B cell (primary cell): ENCODE data around the gene ATG16L1.

Experiments used
- EZH2 ChIP-seq: IDR thresholded peaks from 2 replicates; pipeline ENCODE4 v1.6.1; 2012; ENCODE audit warnings: borderline replicate concordance, low read depth, mild to moderate bottlenecking, moderate library complexity, low read length; ENCODE audit not compliant: insufficient read depth, poor library complexity, severe bottlenecking
- TF ChIP-seq, protein P1 (sequence below): fragments of 200-600 bp; IDR thresholded peaks from one replicate; pipeline ENCODE4 v1.8.0; 2022; ENCODE audit warnings: antibody characterized with exemption, mild to moderate bottlenecking

DNA sequence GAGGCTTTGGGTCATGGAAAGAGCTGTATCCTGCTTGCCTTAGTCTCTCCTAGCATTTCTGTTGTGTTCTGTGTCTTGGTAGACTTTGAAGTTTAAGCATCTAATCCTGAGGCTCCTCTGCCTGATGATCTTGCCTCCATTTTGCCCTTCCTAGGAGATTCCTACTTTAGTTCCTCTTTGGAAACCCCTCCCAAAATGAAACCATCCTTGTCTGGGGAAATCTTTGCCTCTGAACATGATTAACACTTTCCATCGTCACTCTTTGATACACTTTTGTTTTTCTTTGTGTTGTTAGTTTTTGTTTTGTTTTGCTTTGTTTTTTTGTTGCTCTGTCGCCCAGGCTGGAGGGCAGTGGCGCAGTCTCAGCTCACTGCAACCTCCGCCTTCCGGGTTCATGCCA is 9.2 kb downstream of the ATG16L1 start:
- TF ChIP-seq EZH2: no peak
- TF ChIP-seq, protein P1, sequence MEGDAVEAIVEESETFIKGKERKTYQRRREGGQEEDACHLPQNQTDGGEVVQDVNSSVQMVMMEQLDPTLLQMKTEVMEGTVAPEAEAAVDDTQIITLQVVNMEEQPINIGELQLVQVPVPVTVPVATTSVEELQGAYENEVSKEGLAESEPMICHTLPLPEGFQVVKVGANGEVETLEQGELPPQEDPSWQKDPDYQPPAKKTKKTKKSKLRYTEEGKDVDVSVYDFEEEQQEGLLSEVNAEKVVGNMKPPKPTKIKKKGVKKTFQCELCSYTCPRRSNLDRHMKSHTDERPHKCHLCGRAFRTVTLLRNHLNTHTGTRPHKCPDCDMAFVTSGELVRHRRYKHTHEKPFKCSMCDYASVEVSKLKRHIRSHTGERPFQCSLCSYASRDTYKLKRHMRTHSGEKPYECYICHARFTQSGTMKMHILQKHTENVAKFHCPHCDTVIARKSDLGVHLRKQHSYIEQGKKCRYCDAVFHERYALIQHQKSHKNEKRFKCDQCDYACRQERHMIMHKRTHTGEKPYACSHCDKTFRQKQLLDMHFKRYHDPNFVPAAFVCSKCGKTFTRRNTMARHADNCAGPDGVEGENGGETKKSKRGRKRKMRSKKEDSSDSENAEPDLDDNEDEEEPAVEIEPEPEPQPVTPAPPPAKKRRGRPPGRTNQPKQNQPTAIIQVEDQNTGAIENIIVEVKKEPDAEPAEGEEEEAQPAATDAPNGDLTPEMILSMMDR: no peak
